ENCODE results near the gene MFSD6L.

The MFSD6L gene, protein sequence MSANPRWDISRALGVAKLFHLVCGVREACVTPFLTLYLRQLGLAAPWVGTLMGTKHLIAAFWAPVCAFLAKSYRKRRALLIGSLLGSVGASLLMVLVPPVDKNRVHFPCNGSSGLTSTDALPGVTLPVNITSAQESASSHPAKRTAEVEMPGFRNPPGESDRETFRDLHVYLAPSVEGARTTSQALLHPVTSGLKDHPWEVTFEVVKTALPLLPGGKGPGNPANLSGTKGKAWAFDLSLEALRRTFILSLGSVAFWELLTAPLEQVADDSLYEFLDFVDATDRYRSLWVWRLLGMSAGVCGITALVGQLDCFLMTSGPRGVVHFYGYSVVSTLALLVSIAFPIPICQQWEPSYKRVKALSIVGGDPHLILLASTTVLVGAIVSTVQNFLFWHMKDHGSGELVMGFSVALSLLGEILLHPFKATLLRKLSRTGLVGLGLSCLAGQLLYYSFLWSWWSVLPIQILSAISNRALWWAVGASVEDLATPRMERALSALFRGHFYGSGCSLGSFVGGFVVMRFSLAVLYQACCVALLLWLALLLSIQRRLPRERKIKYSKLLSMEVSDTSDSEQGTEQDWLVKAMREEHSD

GRCh38 chr17:8798846-8799569, at the start of gene MFSD6L:
TSS of gene MFSD6L (minus strand) at chr17:8799365. CDS start at chr17:8799120, 245 bp downstream.
- DNase-seq: no peak

- no peak for DNase-seq
Observed at GRCh38 chr17:8847891-8848290, 48.7 kb upstream of the MFSD6L start.

DNA sequence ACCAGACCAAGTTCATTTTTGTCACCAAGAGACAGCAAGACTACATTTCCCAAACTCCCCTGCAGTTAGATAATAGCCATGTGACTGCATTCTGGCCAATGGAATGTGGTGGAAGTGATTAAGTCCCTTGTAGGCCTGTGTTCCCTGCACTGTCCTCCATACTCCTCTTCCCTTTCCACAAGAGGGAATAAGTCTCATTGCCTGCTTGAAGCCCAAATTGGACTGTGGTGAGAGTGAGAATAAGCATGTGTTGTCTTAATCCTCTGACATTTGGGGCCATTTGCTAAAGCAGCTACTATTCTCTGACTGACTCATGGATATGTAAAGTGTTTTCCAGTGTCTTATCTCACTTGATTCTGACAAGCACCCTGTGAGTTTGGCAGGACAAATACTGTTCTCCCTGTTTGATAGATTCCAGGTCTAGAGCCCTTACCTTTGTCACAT, 47.6 kb upstream of the MFSD6L start:
- no peak for DNase-seq

- DNase-seq: no peak
Observed at GRCh38 chr17:8844229-8845218, 45.4 kb upstream of the MFSD6L start.

DNA sequence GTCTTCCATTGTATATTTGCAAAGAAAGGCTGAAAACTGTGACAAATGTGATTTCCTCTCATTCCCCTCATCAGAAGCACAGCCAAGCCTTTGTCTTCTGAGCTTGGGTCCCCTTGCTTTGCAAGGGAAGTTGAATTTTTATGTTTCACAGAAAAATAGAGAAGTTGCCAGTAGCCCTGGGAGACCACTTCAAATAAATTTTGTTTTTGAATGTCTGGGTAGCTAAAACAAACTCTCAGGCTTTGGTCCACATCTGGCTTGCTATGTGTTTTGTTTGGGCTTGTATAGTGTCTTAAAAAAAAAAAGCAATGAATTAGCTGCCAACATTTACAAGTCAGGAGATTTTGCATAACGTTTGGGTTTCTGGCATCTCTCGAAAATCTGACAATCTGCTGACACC, 44.2 kb upstream of the MFSD6L start:
- no peak for DNase-seq

DNA sequence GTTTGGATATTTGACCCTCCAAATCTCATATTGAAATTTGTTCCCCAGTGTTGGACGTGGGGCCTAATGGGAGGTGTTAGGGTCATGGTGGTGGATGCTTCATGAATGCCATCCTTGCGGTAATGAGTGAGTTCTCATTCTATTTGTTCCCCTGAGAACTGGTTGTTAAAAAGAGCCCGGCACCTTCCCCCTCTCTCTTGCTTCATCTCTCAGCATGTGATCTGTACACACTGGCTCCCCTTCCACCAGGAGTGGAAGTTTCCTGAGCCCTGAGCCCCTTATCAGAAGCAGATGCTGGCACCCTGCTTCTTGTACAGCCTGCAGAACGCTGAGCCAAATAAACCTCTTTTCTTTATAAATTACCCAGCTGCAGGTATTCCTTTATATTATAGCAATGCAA, 42.7 kb upstream of the MFSD6L start:
- no peak for DNase-seq

GRCh38 chr17:8839410-8839935, 40.3 kb upstream of the MFSD6L start:
- no peak for DNase-seq

GRCh38 chr17:8838551-8839095, 39.5 kb upstream of the MFSD6L start:
- DNase-seq: no peak

DNA sequence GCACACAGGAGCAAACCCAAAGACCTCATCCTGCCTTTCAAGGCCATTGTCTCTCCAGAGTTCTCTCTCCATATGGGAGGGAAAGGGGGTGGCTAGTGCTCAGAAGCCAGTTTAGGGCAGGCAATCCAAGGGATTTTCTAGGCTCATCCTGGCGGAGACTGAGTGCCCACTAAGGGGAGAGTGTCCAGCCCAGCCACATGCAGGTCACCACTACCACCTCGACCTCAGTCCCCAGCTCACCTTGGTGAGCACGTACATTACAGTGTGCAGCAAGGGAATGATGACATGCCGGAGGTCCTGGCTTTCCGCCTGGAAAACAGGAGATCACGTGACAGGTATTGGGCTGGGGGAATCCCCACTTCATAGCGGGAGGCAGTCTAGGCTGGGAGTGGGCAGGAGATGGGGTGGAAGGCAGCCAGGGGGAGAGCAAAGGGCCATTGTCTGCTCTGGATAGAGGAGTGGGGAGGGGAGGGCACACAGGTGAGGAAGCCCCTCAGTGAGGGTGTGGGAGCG, 38.5 kb upstream of the MFSD6L start:
- no peak for DNase-seq

GRCh38 chr17:8836821-8837562, 37.8 kb upstream of the MFSD6L start:
- no peak for DNase-seq

GRCh38 chr17:8835631-8836364, 36.6 kb upstream of the MFSD6L start:
- DNase-seq: no peak

DNA sequence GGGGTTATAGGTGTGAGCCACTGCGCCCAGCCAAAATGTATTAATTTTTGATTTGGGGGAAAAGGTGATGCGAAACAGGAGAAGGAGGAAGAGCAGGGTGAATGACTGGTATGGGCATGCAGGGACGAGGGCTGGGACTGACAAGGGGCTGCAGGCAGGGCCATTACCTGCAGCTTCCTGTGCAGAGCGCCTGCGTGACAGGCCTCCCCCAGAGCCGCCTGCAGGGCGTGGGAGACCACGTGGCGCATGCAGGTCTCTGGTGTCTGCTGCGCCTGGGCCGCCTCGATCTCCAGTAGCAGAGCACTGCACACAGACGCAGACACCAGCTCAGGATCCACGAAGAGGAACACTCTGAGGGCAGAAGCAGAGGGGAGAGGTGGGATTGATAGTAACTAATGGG, 35.9 kb upstream of the MFSD6L start:
- no peak for DNase-seq

DNA sequence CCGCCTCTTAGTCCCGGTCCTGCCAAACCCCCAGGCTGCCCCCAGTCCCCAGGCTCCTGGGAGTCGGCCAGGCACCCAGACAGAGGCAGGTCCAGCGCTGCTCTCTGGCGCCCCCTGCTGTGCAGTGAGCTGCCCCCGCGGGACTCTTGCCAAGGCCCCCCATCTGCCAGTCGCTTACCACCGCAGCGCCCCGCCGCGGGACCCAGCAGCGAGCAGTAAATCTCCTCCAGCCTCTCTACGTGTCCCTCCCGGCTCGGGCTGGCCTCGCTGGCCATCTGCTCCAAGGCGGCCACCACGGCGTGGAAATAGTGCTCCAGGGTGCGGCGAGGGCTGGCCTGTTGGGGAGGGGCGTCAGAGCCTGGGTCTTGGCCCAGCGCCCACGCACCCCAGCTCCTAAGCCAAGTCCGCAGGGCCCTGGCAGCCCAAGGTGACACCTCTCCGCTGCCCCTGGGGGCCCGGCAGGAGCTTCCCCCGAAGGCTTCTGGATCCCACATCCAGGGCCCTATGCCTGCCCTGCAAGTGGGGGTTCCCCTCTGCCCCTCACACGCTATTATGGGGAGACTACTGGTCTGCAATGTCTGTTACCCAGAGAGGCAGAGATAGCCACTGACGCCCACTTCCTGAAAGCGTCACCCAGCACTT, 33.7 kb upstream of the MFSD6L start:
- DNase-seq: no peak

DNA sequence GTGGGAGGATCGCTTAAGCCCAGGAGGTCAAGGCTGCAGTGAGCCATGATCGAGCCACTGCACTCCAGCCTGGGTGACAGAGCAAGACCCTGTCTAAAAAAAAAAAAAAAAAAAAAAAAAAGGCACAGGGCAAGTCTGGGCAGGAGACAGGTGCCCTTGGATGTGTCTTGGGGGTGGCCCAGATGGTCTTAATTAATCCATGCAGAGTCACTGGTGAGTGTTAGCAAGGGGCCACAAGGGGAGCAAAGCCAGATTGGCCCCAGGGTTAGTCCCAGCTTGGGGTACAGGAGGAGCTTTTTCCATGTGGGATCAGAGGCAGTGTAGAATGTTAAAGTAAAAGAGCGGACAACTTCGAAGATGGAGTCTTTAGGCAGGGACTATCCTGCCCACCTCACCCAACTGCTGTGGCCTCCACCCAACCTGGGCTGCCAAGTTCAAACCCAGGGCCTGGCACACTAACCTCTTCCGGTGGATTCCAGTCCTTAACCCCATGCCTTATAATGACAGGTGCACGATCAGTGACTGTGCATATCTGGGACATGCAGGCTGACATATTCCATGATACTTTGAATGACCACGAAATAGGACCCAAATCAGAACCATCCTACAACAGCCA, 32.2 kb upstream of the MFSD6L start:
- no peak for DNase-seq

GRCh38 chr17:8830141-8830540, 31.0 kb upstream of the MFSD6L start:
- DNase-seq: no peak

DNA sequence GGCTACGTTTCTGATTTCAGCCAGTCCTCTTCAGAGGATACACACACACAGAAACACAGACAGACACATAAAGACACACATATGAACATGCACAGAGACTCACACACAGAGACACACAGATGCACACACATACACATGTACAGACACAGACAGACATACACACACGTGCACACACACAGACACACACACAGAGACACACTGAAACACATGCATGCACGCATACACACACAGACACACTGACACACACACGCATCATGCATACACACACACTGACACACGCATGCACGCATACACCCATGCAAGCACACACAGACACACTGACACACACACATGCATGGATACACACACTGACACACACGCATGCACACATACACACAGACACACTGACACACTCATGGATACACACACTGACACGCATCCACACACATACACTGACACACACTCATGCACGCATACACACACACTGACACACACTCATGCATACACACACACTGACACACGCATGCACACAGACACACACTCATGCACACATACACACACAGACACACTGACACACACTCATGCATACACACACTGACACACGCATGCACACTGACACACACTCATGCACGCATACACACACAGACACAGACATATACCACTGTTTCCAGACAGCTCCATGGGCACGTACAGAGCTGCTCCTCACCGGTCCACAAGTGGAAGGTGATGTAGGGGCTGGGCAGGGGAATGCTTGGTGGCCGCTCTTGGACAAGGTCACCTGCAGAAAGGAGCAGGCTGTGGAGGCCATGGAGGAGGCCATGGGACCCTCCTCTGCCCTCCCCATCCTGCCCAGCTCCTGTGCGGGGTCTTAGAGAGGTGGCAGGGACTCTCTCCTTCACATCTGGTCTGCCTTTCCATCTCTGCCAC, 30.1 kb upstream of the MFSD6L start:
- no peak for DNase-seq

DNA sequence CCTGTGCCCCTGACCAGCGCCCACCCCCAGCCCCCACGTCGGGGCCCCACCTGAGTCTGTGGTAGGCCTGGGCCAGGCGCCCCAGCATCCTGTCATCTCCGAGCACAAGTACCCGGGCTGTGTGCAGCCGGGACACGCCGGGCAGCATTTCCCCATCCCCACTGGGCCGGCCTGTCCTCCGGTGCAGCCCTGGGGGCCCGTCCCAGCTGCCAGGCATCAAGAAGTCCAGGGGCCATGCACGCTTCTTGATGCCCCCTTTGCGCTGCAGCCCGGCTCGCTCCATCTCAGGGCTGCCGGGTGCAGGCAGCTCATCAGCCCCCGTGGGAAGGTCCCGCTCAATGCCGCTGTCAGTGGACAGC, 29.3 kb upstream of the MFSD6L start:
- DNase-seq: no peak

DNA sequence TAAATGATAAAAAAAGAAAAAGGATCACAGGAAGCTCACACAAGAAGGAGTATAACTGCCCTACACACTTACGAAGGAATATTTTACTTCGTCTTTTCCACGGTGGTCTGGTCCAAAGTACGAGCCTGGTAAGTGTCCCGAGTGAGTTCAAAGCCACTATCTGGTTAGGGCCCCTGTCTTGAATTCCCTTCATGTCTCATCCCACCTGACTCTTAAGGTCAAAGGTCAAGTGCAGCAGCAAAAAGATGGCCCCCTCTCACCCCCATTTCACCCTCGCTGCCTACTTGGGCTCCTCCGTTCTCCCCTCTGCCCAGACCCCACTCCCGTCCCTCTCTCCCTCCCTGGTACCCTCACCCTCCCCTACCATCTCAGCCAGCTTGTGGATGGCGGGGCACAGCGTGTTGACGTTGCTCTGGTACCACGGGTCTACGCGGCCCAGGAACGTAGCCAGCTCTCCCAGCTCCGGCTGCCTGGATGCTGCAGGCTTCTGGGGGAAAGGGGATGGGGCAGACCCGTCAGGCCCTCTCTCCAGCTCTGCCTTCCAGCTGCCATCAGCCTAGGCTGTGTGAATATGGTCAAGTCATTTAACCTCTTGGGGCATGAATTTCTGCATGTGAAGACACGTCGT, 27.8 kb upstream of the MFSD6L start:
- no peak for DNase-seq
